GM12878 (cell line): Measurements from ENCODE around the gene TRPM5. TPM values are rescaled to one million over a fixed set of nuclear protein-coding genes. Genes with fewer than 3 reads are reported as not detected.

Experiments used
- ATAC-seq: fragments of 200-7000 bp; cut with Tn5 transposase; 3 replicates; pipeline ENCODE4 v1.9.1; 2020; ENCODE audit warnings: mild to moderate bottlenecking, moderate library complexity
- BruUV-seq: library from RNA; stranded (reverse); fragments of 400-500 nt; replicated peaks from 2 replicates; lab custom pipeline; 2021; lab: Mats Ljungman, UMichigan
- CTCF ChIA-PET: fragments of 300-600 bp; sonication (Branson Sonifier 250); formaldehyde crosslinking; extraction: SDS; loops from one replicate; lab custom pipeline; 2021; ENCODE audit warnings: inconsistent platforms; lab: Yijun Ruan, JAX
- POLR2A ChIA-PET: fragments of 350-600 bp; formaldehyde crosslinking; extraction: SDS; loops from one replicate; lab custom pipeline; 2021; ENCODE audit warnings: inconsistent platforms; lab: Charles Lee
- RAD21 ChIA-PET: fragments of 300-600 bp; sonication (Branson Sonifier 250); formaldehyde crosslinking; loops from one replicate; lab custom pipeline; 2023; ENCODE audit warnings: antibody characterized with exemption; ENCODE audit not compliant: unreplicated experiment; lab: Charles Lee
- SMC1A ChIA-PET: fragments of 300-600 bp; sonication (Branson Sonifier 250); formaldehyde crosslinking; loops from one replicate; lab custom pipeline; 2023; ENCODE audit not compliant: unreplicated experiment, uncharacterized antibody; lab: Charles Lee
- DNase-seq: peaks from one replicate; pipeline ENCODE4 v3.0.0-alpha.2; 2011; ENCODE audit warnings: low read depth, low spot score
- FAIRE-seq: peaks from 3 replicates; lab custom pipeline; 2011; peaks lifted over from hg19 to GRCh38; lab: Jason Lieb, UNC
- H2AFZ ChIP-seq: 2 replicates; pipeline ENCODE4 v1.6.0; 2011; ENCODE audit warnings: low read depth, low read length, control low read depth; ENCODE audit not compliant: control insufficient read depth
- H3K27ac ChIP-seq: 2 replicates; pipeline ENCODE4 v1.5.1; 2011; ENCODE audit warnings: control low read depth; ENCODE audit not compliant: control insufficient read depth, insufficient read depth
- H3K27me3 ChIP-seq, 2 experiments: replicated peaks in 1 of 2; 2 replicates each; pipeline versions ENCODE4 v1.6.0 to v1.6.1; 2011; ENCODE audit warnings: low read length in 1 of 2; ENCODE audit not compliant: control insufficient read depth in 2 of 2, insufficient read depth in 2 of 2
- H3K36me3 ChIP-seq, 2 experiments: 2 replicates each; pipeline ENCODE4 v1.5.1; 2011; ENCODE audit warnings: low read length in 1 of 2; ENCODE audit not compliant: control insufficient read depth in 2 of 2, insufficient read depth in 2 of 2
- H3K4me1 ChIP-seq: 2 replicates; pipeline ENCODE4 v1.6.1; 2011; ENCODE audit warnings: mild to moderate bottlenecking, low read length, moderate library complexity, mixed read lengths; ENCODE audit not compliant: control insufficient read depth, insufficient read depth
- H3K4me2 ChIP-seq: 2 replicates; pipeline ENCODE4 v1.6.0; 2011; ENCODE audit warnings: control low read depth; ENCODE audit not compliant: control insufficient read depth, insufficient read depth
- H3K4me3 ChIP-seq: fragments of 200-600 bp; sonication (generic); 2 replicates; pipeline ENCODE4 v1.5.1; 2016
- H3K79me2 ChIP-seq: 2 replicates; pipeline ENCODE4 v1.6.0; 2011; ENCODE audit warnings: low read length; ENCODE audit not compliant: control insufficient read depth, insufficient read depth
- H3K9ac ChIP-seq: 2 replicates; pipeline ENCODE4 v1.8.0; 2011; ENCODE audit warnings: low read length, control low read depth, mixed read lengths; ENCODE audit not compliant: control insufficient read depth, insufficient read depth
- H3K9me3 ChIP-seq: replicated peaks from 3 replicates; pipeline ENCODE4 v1.5.1; 2011; ENCODE audit warnings: mild to moderate bottlenecking, low read length; ENCODE audit not compliant: control insufficient read depth, insufficient read depth
- H4K20me1 ChIP-seq: 2 replicates; pipeline ENCODE4 v1.6.0; 2011; ENCODE audit not compliant: control insufficient read depth, insufficient read depth
- CBX5 ChIP-seq: sonication (generic); IDR thresholded peaks from 2 replicates; pipeline ENCODE4 v1.6.1; 2016; ENCODE audit warnings: low read depth, moderate library complexity, mild to moderate bottlenecking, inconsistent platforms
- CEBPB ChIP-seq, 2 experiments: fragments of 150-350 bp in 1 of 2; IDR thresholded peaks; 2 replicates each; pipeline ENCODE4 v1.6.1; 2012 to 2014; ENCODE audit warnings: low read depth in 2 of 2, low read length in 2 of 2, borderline replicate concordance in 1 of 2, inconsistent platforms in 1 of 2
- CEBPZ ChIP-seq: fragments of 150-350 bp; IDR thresholded peaks from 2 replicates; pipeline ENCODE4 v1.6.1; 2016; ENCODE audit warnings: low read depth, low read length
- EP300 ChIP-seq, 2 experiments: fragments of 150-350 bp in 1 of 2; IDR thresholded peaks; 2 replicates each; pipeline ENCODE4 v1.6.1; 2011 to 2012; ENCODE audit warnings: low read depth in 2 of 2, low read length in 2 of 2, borderline replicate concordance in 1 of 2, improper control_type of control experiment in 1 of 2, inconsistent platforms in 1 of 2; ENCODE audit not compliant: control insufficient read depth in 1 of 2
- GABPA ChIP-seq: IDR thresholded peaks from 2 replicates; pipeline ENCODE4 v1.6.1; 2014; ENCODE audit warnings: antibody characterized with exemption, low read depth, mild to moderate bottlenecking, inconsistent platforms
- HDAC6 ChIP-seq: fragments of 200-600 bp; sonication (generic); IDR thresholded peaks from one replicate; pipeline ENCODE4 v1.8.0; 2017; ENCODE audit warnings: antibody characterized with exemption; ENCODE audit not compliant: unreplicated experiment
- KLF5 ChIP-seq: fragments of 450-650 bp; IDR thresholded peaks from 2 replicates; pipeline ENCODE4 v1.6.1; 2014; ENCODE audit warnings: mild to moderate bottlenecking; ENCODE audit not compliant: partially characterized antibody
- NFXL1 ChIP-seq: fragments of 450-650 bp; IDR thresholded peaks from 2 replicates; pipeline ENCODE4 v1.6.1; 2017; ENCODE audit warnings: antibody characterized with exemption, mild to moderate bottlenecking, borderline replicate concordance
- PML ChIP-seq: IDR thresholded peaks from 2 replicates; pipeline ENCODE4 v1.6.1; 2012; ENCODE audit warnings: low read length, inconsistent platforms
- POLR2A ChIP-seq: IDR thresholded peaks from 2 replicates; pipeline ENCODE4 v1.6.1; 2011; ENCODE audit warnings: low read depth, mild to moderate bottlenecking, low read length
- POU2F2 ChIP-seq: IDR thresholded peaks from 3 replicates; pipeline ENCODE4 v1.6.1; 2011; ENCODE audit warnings: low read depth, mild to moderate bottlenecking, low read length, borderline replicate concordance
- RFX5 ChIP-seq: IDR thresholded peaks from 2 replicates; pipeline ENCODE4 v1.6.1; 2011; ENCODE audit warnings: low read depth, low read length, improper control_type of control experiment
- SIX5 ChIP-seq: IDR thresholded peaks from 2 replicates; pipeline ENCODE4 v1.6.1; 2011; ENCODE audit warnings: mild to moderate bottlenecking, low read depth, low read length, moderate library complexity; ENCODE audit not compliant: severe bottlenecking
- SMAD1 ChIP-seq: fragments of 450-650 bp; IDR thresholded peaks from 2 replicates; pipeline ENCODE4 v1.6.1; 2018; ENCODE audit warnings: mild to moderate bottlenecking, low read depth; ENCODE audit not compliant: partially characterized antibody
- ZBTB33 ChIP-seq: fragments of 450-650 bp; IDR thresholded peaks from 2 replicates; pipeline ENCODE4 v1.6.1; 2017; ENCODE audit warnings: mild to moderate bottlenecking
- ZNF207 ChIP-seq: fragments of 450-650 bp; IDR thresholded peaks from 2 replicates; pipeline ENCODE4 v1.6.1; 2014; ENCODE audit warnings: antibody characterized with exemption, mild to moderate bottlenecking, borderline replicate concordance
- ZNF384 ChIP-seq: IDR thresholded peaks from 2 replicates; pipeline ENCODE4 v1.6.1; 2012; ENCODE audit warnings: low read depth, mild to moderate bottlenecking, low read length, improper control_type of control experiment, borderline replicate concordance
- ZSCAN29 ChIP-seq: fragments of 450-650 bp; IDR thresholded peaks from 2 replicates; pipeline ENCODE4 v1.6.1; 2017; ENCODE audit warnings: mild to moderate bottlenecking, moderate library complexity
- ZZZ3 ChIP-seq: IDR thresholded peaks from 2 replicates; pipeline ENCODE4 v1.6.1; 2011; ENCODE audit warnings: low read depth; ENCODE audit not compliant: control insufficient read depth, insufficient read length
- WGBS: methylation state at CpG from one replicate; pipeline ENCODE4 v1.1.6; 2016; ENCODE audit warnings: low lambda C conversion rate; ENCODE audit not compliant: insufficient replicate concordance, insufficient coverage; ENCODE audit errors: missing lambda C conversion rate; 5-methylcytosine and 5-hydroxymethylcytosine counted together
- in situ Hi-C: fragments of 300-500 bp; cut with MboI; formaldehyde crosslinking; loops from 9 replicates; pipeline ENCODE4 v1.14.3; 2018; ENCODE audit warnings: mixed read lengths
- intact Hi-C: fragments of 100-400 bp; cut with micrococcal nuclease; formaldehyde crosslinking; loops from one replicate; pipeline ENCODE4 v1.14.2; 2022; ENCODE audit not compliant: unreplicated experiment
- polyA plus RNA-seq, 11 experiments: library from polyadenylated mRNA; depleted of rRNA in 4 of 11; unstranded in 6 of 11; stranded (reverse) in 5 of 11; fragments of >200 nt; fragmentation: Nextera tagmentation in 4 of 11; fragmentation: Illumina TruSeq in 1 of 11; extraction: Ambion mirVana in 4 of 11; extraction: Trizol in 1 of 11; gene quantifications; 1 replicate in 1 of 11; 2 replicates in 10 of 11; pipeline versions ENCODE4 v1.2.1 to v1.2.3, GENCODE V29; 2011 to 2016; ENCODE audit warnings: inconsistent platforms in 2 of 11, missing spikeins in 2 of 11, low read depth in 1 of 11
- total RNA-seq, 4 experiments: library from RNA; depleted of rRNA in 3 of 4; stranded (reverse); fragments of >200 nt in 3 of 4; fragmentation: Illumina TruSeq in 1 of 4; extraction: Trizol in 1 of 4; gene quantifications; 2 replicates each; pipeline versions ENCODE4 v1.2.1 to v1.2.3, GENCODE V29; 2013 to 2021
- TF ChIP-seq, protein P1 (sequence below): IDR thresholded peaks from 2 replicates; pipeline ENCODE4 v1.6.1; 2012; ENCODE audit warnings: low read depth, low read length, improper control_type of control experiment

Gene TRPM5
- total and polyA plus RNA-seq, 10 of the 15 experiments (the other 5 are each of a cell fraction or from before 2014, with no cell fraction given), result not detected

DNA sequence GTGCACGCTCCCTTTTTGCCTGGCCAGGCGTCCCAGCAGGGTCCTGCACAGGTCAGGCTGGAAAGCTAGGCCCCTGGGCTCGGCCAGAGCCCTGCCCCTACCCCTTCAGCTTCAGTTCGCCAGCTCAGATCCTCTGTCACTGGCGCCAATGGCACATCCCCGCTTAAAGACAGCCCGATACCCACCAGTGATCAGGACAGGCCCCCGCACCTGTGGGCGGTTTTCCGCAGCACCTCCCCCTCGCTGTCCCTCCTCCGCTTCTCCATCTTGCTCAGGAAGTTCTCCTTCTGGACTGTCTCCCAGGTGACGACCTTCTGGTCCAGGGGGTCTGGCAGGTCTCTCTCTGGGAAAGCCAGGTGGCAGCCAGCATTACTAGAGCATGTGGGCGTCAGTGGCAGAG, 37.9 kb downstream of the TRPM5 start:
- peaks cover 9% of the 10 kb centered on the region for H3K79me2 ChIP-seq
- H2AFZ ChIP-seq, result no peak overlapping the region
- H3K4me3 ChIP-seq, result no peak overlapping the region
- peaks cover 9% of the 10 kb centered on the region for H3K4me1 ChIP-seq
- DNase-seq (no peak), FAIRE-seq (no peak), ATAC-seq (no peak)
- in situ Hi-C loops (no loop called here), intact Hi-C loops (no loop called here)
- SMC1A ChIA-PET, result no interaction called here
- POLR2A ChIA-PET, result no interaction called here
- H4K20me1 ChIP-seq, result no peaks in the 10 kb centered on the region
- H3K27ac ChIP-seq, result no peak overlapping the region
- TF ChIP-seq ZBTB33, result no peak
- TF ChIP-seq CEBPZ, result no peak
- no peak for TF ChIP-seq NFXL1
- TF ChIP-seq, protein P1, sequence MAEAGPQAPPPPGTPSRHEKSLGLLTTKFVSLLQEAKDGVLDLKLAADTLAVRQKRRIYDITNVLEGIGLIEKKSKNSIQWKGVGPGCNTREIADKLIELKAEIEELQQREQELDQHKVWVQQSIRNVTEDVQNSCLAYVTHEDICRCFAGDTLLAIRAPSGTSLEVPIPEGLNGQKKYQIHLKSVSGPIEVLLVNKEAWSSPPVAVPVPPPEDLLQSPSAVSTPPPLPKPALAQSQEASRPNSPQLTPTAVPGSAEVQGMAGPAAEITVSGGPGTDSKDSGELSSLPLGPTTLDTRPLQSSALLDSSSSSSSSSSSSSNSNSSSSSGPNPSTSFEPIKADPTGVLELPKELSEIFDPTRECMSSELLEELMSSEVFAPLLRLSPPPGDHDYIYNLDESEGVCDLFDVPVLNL, result no peak
- no peak for TF ChIP-seq CEBPB (IDR thresholded peaks at IDR 0.05; ENCODE audit: borderline replicate concordance in 1 of 2, low read depth in 2 of 2, low read length in 2 of 2)
- TF ChIP-seq HDAC6, result no peak
- no peak; the same call in 1 of the 2 replicates for TF ChIP-seq POLR2A
- TF ChIP-seq ZNF384, result no peak
- no peak for TF ChIP-seq SIX5
- TF ChIP-seq ZNF207, result no peak
- no peak for TF ChIP-seq CBX5
- TF ChIP-seq RFX5, result no peak
- no peak for TF ChIP-seq POU2F2
- TF ChIP-seq GABPA, result no peak
- no peak for TF ChIP-seq EP300 (IDR thresholded peaks at IDR 0.05; ENCODE audit: borderline replicate concordance in 1 of 2, control insufficient read depth in 1 of 2, low read depth in 2 of 2, low read length in 2 of 2)
- TF ChIP-seq ZZZ3, result no peak
- no peak for TF ChIP-seq PML
- TF ChIP-seq ZSCAN29, result no peak
- no peak for TF ChIP-seq SMAD1
- no peak for TF ChIP-seq KLF5
- peaks cover 2 to 5% of the 10 kb centered on the region in 2 experiments; a peak in 3 of 4 replicates for H3K36me3 ChIP-seq
- CTCF ChIA-PET, result no interaction called here
- no peaks in the 10 kb centered on the region for H3K9me3 ChIP-seq
- RAD21 ChIA-PET, result no interaction called here
- H3K4me2 ChIP-seq, result no peak overlapping the region
- 30% methylated on average over 8 of the region's 14 CpGs for WGBS
- H3K27me3 ChIP-seq, result no peaks in the 10 kb centered on the region
- no TSS peak for BruUV-seq
- H3K9ac ChIP-seq, result no peak overlapping the region
